Left lung (tissue), 10 donors: ENCODE measurements around the gene MORC4. TPM values are rescaled to one million over a fixed set of nuclear protein-coding genes. Genes with fewer than 3 reads are reported as not detected.

Experiments
- ATAC-seq: fragments of 200-7000 bp; cut with Tn5 transposase; one replicate; pipeline ENCODE4 v1.9.1; 2020; ENCODE audit warnings: moderate library complexity
- DNase-seq, 4 donors: peaks; one replicate each; pipeline ENCODE4 v3.0.0-alpha.2; 2013 to 2020
- H3K27ac ChIP-seq, 2 donors: fragments of 200-600 bp; sonication (generic) in 1 of 2; one replicate each; pipeline versions ENCODE4 v1.5.0 to v1.8.0; 2020 to 2021
- H3K27me3 ChIP-seq, 2 donors: fragments of 200-600 bp; sonication (generic) in 1 of 2; one replicate each; pipeline versions ENCODE4 v1.5.0 to v1.8.0; 2020 to 2021
- H3K36me3 ChIP-seq, 2 donors: fragments of 200-600 bp; sonication (generic) in 1 of 2; one replicate each; pipeline versions ENCODE4 v1.5.0 to v1.8.0; 2020 to 2021
- H3K4me1 ChIP-seq, 2 donors: fragments of 200-600 bp; one replicate each; pipeline ENCODE4 v1.8.0; 2021
- H3K4me3 ChIP-seq, 2 donors: fragments of 200-600 bp; sonication (generic) in 1 of 2; one replicate each; pipeline versions ENCODE4 v1.5.0 to v1.8.0; 2020 to 2021; ENCODE audit warnings: mild to moderate bottlenecking in 1 of 2
- H3K9me3 ChIP-seq, 2 donors: fragments of 200-600 bp; sonication (generic) in 1 of 2; one replicate each; pipeline versions ENCODE4 v1.5.0 to v1.8.0; 2020 to 2021
- CTCF ChIP-seq, 2 donors: fragments of 200-600 bp; sonication (generic) in 1 of 2; IDR thresholded peaks; one replicate each; pipeline versions ENCODE4 v1.5.0 to v1.8.0; 2021; ENCODE audit warnings: antibody characterized with exemption in 2 of 2
- intact Hi-C, 2 donors: fragments of 100-400 bp; cut with DNase I; formaldehyde crosslinking; loops; one replicate each; pipeline versions ENCODE4 v1.11.2 to v1.14.2; 2022
- polyA plus RNA-seq, 6 donors: library from polyadenylated mRNA; unstranded; fragments of 120-200 nt; gene quantifications; one replicate each; pipeline ENCODE4 v1.2.1, GENCODE V29; 2013; ENCODE audit not compliant: insufficient read length in 6 of 6
- total RNA-seq, 2 donors: library from RNA; stranded (reverse); fragmentation: NEBNext Ultra II Directional; extraction: Animal tissue kit (Norgen Biotek cat#: 25700); gene quantifications; one replicate each; pipeline ENCODE4 v1.2.1, GENCODE V29; 2021
- donor health status: DM: no; HTN: yes; CAD: no.
- donor health status: DM: no; HTN: no; CAD: no.

The MORC4 gene
- total and polyA plus RNA-seq, 8 donors = 12.8 to 45.5 (median 36.6) TPM

- Histone ChIP-seq H3K36me3 (no peaks in the 10 kb centered on the region), H3K27me3 (no peaks in the 10 kb centered on the region)
- peak; percentile 68 for ATAC-seq
These were observed 14.9 kb upstream of the MORC4 start for GRCh38 chrX:107014936-107015335.

GRCh38 chrX:107008034-107008433, 8.0 kb upstream of the MORC4 start:
- Histone ChIP-seq H3K4me3 (no peak overlapping the region), H3K27me3 (no peaks in the 10 kb centered on the region), H3K9me3 (no peaks in the 10 kb centered on the region), H3K4me1 (no peaks in the 10 kb centered on the region), H3K27ac (no peak overlapping the region), H3K36me3 (no peaks in the 10 kb centered on the region)
- no peak for ATAC-seq
- DNase-seq = no peak
- no peak for TF ChIP-seq CTCF (IDR thresholded peaks at IDR 0.05)
- intact Hi-C loops = no loop called here

More at GRCh38 chrX:107014936-107015335, 14.9 kb upstream of the MORC4 start:
- no peak for DNase-seq
- intact Hi-C loops = no loop called here
- no peak for TF ChIP-seq CTCF (IDR thresholded peaks at IDR 0.05)
- Histone ChIP-seq H3K4me3 (no peak overlapping the region), H3K9me3 (no peaks in the 10 kb centered on the region), H3K27ac (no peak overlapping the region), H3K4me1 (no peaks in the 10 kb centered on the region)

GRCh38 chrX:106999002-106999975, 723 bp downstream of the MORC4 start:
- peak; percentile 78 for ATAC-seq
- intact Hi-C loops = no loop called here
- H3K36me3 ChIP-seq = no peaks in the 10 kb centered on the region
- peak overlapping the region in 1 of 2 donors; percentile 79 for H3K27ac ChIP-seq
- peaks cover 0 to 19% of the 10 kb centered on the region in 2 donors for H3K27me3 ChIP-seq
- TF ChIP-seq CTCF (IDR thresholded peaks at IDR 0.05) = peak in 1 of 2 donors; percentile 21
- H3K4me3 ChIP-seq = peak overlapping the region; percentile 33 to 49
- DNase-seq = peak; percentile 43 to 61 (median 53)
- H3K4me1 ChIP-seq = no peaks in the 10 kb centered on the region
- H3K9me3 ChIP-seq = no peaks in the 10 kb centered on the region

- no peak for ATAC-seq
- no peaks in the 10 kb centered on the region for H3K36me3 ChIP-seq
- intact Hi-C loops = no loop called here
These were observed 2.4 kb downstream of the MORC4 start for GRCh38 chrX:106997611-106998010.

More at GRCh38 chrX:106997611-106998010, 2.4 kb downstream of the MORC4 start:
- no peak for DNase-seq
- Histone ChIP-seq H3K9me3 (no peaks in the 10 kb centered on the region), H3K27ac (no peak overlapping the region), H3K4me1 (no peaks in the 10 kb centered on the region), H3K4me3 (no peak overlapping the region), H3K27me3 (peaks cover 0 to 19% of the 10 kb centered on the region in 2 donors)
- TF ChIP-seq CTCF (IDR thresholded peaks at IDR 0.05) = no peak
